ENCODE measurements around the gene ELAVL1.
"Not testable (repeated sequence)": the region's sequence is repeated elsewhere in the genome, so short reads cannot be mapped to it uniquely, and the experiment has no call there.

ELAVL1 gene

DNA sequence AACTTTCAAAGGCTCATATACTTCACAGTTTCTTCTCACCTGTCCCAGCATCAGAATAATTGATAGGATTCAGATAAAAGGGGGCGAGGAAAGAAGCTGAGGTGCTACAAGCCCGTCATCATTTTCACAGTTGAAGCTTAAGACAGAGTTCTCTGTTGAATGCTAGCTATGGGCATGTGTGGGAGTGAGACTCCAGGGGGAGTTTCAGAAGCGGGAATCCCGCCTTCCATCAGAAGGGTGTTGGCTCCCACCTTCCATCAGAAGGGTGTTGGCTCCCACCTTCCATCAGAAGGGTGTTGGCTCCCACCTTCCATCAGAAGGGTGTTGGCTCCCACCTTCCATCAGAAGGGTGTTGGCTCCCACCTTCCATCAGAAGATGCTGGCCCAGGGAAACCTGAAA lies 44.4 kb downstream of the ELAVL1 start:
- H3K4me3 ChIP-seq (ENCODE audit: low read length); H3K4me1 ChIP-seq (ENCODE audit: control insufficient read depth, insufficient read depth, low read length); H3K36me3 ChIP-seq (ENCODE audit: control insufficient read depth, insufficient read depth, low read length); H3K27ac ChIP-seq (ENCODE audit: low read depth, low read length); H3K27me3 ChIP-seq (ENCODE audit: control insufficient read depth, insufficient read depth, low read length); H3K9ac ChIP-seq (ENCODE audit: low read length): not testable (repeated sequence)

DNA sequence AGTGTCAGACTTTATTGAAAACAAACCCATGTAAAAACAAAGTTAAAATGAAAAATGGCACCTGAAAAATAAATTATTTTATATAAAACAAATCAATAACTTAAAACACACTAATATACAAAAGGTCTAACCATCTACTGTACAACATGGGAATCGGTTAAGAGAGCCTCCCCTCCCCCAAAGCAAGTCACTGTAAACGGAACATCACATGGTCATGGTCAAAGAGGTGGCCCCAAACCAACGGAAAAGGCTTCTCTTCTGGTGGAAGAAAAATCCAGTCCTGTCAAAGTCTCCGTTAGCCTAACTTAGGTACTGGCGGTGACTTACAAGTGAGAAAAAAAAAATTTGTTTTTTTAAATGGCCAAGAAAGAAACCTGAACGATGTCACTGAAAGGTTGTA lies 46.2 kb downstream of the ELAVL1 start:
- Histone ChIP-seq H3K27ac (ENCODE audit: low read depth, low read length) (no peak overlapping the region), H3K27me3 (ENCODE audit: control insufficient read depth, insufficient read depth, low read length) (no peaks in the 10 kb centered on the region), H3K9ac (ENCODE audit: low read length) (no peak overlapping the region), H3K36me3 (ENCODE audit: control insufficient read depth, insufficient read depth, low read length) (peaks cover 8% of the 10 kb centered on the region), H3K4me1 (ENCODE audit: control insufficient read depth, insufficient read depth, low read length) (no peaks in the 10 kb centered on the region), H3K4me3 (ENCODE audit: low read length) (no peak overlapping the region)

DNA sequence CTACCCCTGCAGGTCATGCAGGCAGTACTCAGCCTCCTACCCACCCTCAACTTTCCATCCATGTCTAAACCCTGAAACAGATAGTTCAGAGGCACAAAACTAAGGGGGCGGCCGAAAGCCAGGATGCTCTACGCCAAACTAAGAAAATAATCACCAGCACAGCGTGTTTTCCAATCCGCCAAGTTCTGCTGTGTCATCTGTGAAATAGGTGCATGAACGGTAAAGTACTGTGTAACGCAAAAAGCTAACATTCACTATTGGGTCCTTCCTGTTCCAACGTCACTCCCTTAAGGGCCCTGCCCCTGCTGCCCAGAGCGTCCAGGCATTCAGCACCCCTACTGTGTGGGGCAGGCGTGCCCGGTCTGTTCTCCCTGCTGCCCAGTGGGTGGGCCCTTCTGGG lies 49.7 kb downstream of the ELAVL1 start:
- no peaks in the 10 kb centered on the region for H3K4me1 ChIP-seq (ENCODE audit: control insufficient read depth, insufficient read depth, low read length)
- no peak overlapping the region for H3K27ac ChIP-seq (ENCODE audit: low read depth, low read length)
- H3K4me3 ChIP-seq (ENCODE audit: low read length), result no peak overlapping the region
- peaks cover 4% of the 10 kb centered on the region for H3K36me3 ChIP-seq (ENCODE audit: control insufficient read depth, insufficient read depth, low read length)
- H3K27me3 ChIP-seq (ENCODE audit: control insufficient read depth, insufficient read depth, low read length), result no peaks in the 10 kb centered on the region
- no peak overlapping the region for H3K9ac ChIP-seq (ENCODE audit: low read length)

DNA sequence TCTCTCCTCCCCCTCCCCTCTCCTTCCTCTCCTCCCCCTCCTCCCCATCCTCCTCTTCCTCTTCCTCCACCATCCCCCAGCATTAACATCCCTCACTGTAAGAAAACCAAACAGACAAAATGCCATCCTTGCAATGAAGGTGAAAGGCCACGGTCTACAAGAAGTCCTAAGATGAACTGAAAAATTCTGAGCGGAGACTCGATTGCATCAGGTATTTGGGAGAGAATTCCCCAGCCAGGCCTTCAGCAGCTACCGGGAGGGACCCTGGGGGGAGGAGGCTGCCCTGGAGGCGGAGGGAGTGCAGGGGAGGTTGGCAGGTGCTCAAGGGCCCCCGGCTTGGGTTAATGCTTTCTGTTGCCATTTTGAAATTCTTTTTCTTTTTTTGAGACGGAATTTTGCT lies 51.9 kb downstream of the ELAVL1 start:
- Histone ChIP-seq H3K4me3 (ENCODE audit: low read length) (no peak overlapping the region), H3K27ac (ENCODE audit: low read depth, low read length) (no peak overlapping the region), H3K27me3 (ENCODE audit: control insufficient read depth, insufficient read depth, low read length) (no peaks in the 10 kb centered on the region), H3K9ac (ENCODE audit: low read length) (no peak overlapping the region), H3K36me3 (ENCODE audit: control insufficient read depth, insufficient read depth, low read length) (peaks cover 4% of the 10 kb centered on the region), H3K4me1 (ENCODE audit: control insufficient read depth, insufficient read depth, low read length) (no peaks in the 10 kb centered on the region)

DNA sequence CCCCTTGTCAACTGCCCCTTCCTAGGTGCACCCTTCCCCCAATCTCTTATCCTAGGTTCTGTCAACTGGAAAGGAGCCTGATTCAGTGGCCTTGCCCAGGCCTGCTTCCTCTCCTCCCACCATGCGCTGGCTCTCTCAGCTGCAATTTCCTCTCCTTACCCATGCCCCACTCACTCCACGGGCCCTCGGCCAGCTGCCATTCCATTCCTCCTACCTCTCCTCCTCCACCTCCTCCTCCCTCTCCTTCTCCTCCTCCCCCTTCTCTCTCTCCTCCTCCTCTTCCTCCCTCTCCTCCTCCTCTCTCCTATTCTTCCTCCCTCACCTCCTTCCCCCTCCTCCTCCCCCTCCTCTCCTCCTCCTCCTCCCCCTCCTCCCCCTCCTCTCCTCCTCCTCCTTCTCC lies 52.4 kb downstream of the ELAVL1 start:
- H3K4me3 ChIP-seq (ENCODE audit: low read length), result no peak overlapping the region
- no peak overlapping the region for H3K9ac ChIP-seq (ENCODE audit: low read length)
- no peak overlapping the region for H3K27ac ChIP-seq (ENCODE audit: low read depth, low read length)
- H3K4me1 ChIP-seq (ENCODE audit: control insufficient read depth, insufficient read depth, low read length), result no peaks in the 10 kb centered on the region
- H3K27me3 ChIP-seq (ENCODE audit: control insufficient read depth, insufficient read depth, low read length), result no peaks in the 10 kb centered on the region
- H3K36me3 ChIP-seq (ENCODE audit: control insufficient read depth, insufficient read depth, low read length), result peaks cover 2% of the 10 kb centered on the region

DNA sequence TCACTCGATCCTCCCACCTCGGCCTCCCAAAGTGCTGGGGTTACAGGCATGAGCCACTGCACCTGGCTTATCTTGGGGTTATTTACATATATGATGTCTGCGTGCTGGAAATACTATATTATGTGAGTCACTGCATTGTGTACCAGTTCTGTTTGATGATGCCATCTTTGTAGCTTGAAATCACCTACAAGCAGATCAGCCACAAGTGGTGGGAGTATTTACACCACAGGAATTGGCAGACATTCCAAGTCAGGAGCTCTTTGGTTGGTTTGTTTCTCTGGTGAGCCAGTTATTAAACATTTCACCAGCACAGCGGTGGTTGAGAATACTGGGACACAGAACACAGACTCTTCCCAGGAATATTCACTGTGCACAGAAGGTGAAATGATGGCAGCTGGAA lies 57.5 kb downstream of the ELAVL1 start:
- H3K27ac ChIP-seq (ENCODE audit: low read depth, low read length), result no peak overlapping the region
- H3K9ac ChIP-seq (ENCODE audit: low read length), result no peak overlapping the region
- no peaks in the 10 kb centered on the region for H3K36me3 ChIP-seq (ENCODE audit: control insufficient read depth, insufficient read depth, low read length)
- H3K4me3 ChIP-seq (ENCODE audit: low read length), result no peak overlapping the region
- no peaks in the 10 kb centered on the region for H3K4me1 ChIP-seq (ENCODE audit: control insufficient read depth, insufficient read depth, low read length)
- no peaks in the 10 kb centered on the region for H3K27me3 ChIP-seq (ENCODE audit: control insufficient read depth, insufficient read depth, low read length)

DNA sequence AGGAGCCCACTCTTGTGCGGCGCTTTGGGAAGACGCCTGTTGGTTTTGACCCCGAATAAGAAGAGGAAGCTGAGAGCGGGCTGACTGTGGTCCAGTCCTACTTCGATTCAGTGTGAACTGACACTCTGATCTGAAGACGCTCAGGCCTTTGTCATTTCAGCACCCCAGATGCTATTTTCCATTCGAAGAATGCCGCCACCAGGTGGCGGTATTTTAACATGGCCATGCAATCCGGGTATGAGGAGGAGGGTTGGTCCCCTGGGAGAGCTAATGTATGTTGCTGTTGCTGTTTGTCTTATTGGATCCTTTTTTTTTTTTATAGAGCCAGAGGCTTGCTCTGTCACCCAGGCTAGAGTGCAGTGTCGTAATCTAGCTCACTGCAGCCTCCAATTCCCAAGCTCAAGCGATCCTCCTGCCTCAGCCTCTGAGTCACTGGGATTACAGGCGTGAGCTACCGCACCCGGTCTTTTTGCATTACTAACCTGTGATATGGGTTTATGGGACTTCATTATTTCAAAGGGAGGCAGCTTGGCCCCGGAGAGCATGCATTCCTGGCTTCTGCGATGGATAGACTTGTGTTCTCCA lies 61.2 kb downstream of the ELAVL1 start:
- peak overlapping the region; percentile 81 for H3K27ac ChIP-seq (ENCODE audit: low read depth, low read length)
- no peaks in the 10 kb centered on the region for H3K4me1 ChIP-seq (ENCODE audit: control insufficient read depth, insufficient read depth, low read length)
- peak overlapping the region; percentile 56 for H3K9ac ChIP-seq (ENCODE audit: low read length)
- H3K27me3 ChIP-seq (ENCODE audit: control insufficient read depth, insufficient read depth, low read length), result no peaks in the 10 kb centered on the region
- peak overlapping the region; percentile 98 for H3K4me3 ChIP-seq (ENCODE audit: low read length)
- peaks cover 9% of the 10 kb centered on the region for H3K36me3 ChIP-seq (ENCODE audit: control insufficient read depth, insufficient read depth, low read length)

DNA sequence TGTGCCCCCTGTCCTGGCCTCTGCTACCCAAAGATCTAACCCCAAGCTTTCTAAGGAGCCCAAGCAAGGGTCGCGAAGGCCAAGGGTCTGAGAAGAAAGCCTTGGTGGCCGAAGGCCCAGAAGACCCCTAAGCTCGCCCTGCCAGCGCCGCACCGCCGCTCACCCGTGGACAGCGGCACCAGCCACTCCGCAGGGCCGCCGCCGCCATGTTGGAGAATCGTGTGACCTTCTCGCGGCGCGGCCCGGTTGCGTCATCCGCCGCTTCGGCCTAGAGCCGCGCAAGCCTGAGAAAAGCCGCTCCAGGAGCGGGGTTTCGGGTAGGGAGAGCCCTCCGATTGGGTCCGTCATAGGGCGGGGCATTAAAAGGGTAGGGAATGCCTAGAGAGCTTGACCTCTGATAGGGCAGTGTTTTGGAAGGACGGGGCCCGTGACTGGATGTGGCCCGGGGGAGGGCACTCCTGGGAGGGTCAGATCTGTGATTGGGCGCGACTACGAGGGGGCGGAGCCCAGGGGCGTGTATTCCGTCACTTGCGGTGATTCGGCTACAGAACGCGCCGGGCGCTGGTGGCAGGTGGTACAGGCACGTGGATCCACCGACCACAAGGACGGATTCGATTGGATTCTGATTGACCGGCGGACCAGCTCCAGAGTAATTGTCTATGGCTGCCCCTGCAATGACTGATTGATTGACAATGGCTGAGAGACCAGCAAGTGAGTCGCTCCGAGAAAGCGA lies 61.8 kb downstream of the ELAVL1 start, which contains the start of gene TIMM44:
TIMM44 (minus strand) TSS at position 223 of the 733 bp plus-strand sequence; CDS start at position 208, 15 bp downstream.
- Histone ChIP-seq H3K4me3 (ENCODE audit: low read length) (peak within 1 kb of the TSS; percentile 98), H3K4me1 (ENCODE audit: control insufficient read depth, insufficient read depth, low read length) (no peaks in the 10 kb centered on the region), H3K27me3 (ENCODE audit: control insufficient read depth, insufficient read depth, low read length) (no peaks in the 10 kb centered on the region), H3K27ac (ENCODE audit: low read depth, low read length) (peak within 1 kb of the TSS; percentile 84), H3K9ac (ENCODE audit: low read length) (peak within 1 kb of the TSS; percentile 56), H3K36me3 (ENCODE audit: control insufficient read depth, insufficient read depth, low read length) (peaks cover 9% of the 10 kb centered on the region)

DNA sequence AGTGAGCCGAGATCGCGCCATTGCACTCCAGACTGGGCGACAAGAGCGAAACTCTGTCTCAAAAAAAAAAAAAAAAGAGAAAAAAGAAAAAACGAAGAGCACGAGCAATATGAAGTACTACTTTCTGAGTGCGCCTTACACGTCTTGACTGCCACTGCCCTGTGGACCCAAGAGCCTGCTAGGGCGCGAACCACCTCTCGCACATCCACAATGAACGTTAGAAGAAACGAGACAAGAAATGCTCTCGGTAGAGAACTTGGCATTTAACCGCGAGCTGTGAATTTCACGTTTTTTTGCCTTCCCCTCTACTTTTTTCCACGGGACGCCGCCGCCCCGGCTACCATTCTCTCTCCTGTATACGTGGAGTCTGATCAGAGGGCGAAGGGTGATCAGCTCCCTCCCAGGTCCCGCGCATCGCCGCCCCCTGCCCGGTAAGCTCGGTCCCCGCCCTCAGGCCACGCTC lies 62.4 kb downstream of the ELAVL1 start:
- no peaks in the 10 kb centered on the region for H3K27me3 ChIP-seq (ENCODE audit: control insufficient read depth, insufficient read depth, low read length)
- peak overlapping the region; percentile 26 for H3K9ac ChIP-seq (ENCODE audit: low read length)
- H3K4me3 ChIP-seq (ENCODE audit: low read length), result peak overlapping the region; percentile 62
- no peaks in the 10 kb centered on the region for H3K4me1 ChIP-seq (ENCODE audit: control insufficient read depth, insufficient read depth, low read length)
- peak overlapping the region; percentile 84 for H3K27ac ChIP-seq (ENCODE audit: low read depth, low read length)
- peaks cover 10% of the 10 kb centered on the region for H3K36me3 ChIP-seq (ENCODE audit: control insufficient read depth, insufficient read depth, low read length)

DNA sequence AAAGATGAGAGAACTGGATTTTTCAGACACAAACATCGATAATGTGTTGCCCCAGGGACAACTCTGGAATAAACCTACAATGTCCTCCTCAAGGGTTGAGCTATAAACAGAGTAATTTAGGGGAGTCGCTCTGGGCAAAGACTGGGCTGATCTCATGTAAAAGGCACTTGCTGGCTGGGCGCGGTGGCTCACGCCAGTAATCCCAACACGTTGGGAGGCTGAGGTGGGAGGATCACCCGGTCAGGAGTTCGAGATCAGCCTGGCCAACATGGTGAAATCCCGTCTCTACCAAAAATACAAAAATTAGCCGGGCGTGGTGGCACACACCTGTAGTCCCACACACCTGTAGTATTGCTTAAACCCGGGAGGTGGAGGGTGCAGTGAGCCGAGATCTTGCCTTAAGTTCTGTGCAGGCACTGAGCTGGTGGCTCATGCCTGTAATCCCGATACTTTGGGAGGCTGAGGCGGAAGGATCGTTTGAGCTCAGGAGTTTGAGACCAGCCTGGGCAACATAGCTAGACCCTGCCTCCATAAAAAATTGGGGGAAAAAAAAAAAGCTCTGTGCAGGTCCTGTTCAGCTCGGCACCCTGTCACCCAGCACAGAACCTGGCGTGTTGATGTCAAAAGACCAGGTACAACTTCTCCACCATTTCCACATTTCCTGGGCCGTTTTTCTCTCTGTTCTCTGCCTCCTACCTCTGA lies 63.4 kb downstream of the ELAVL1 start:
- H3K27ac ChIP-seq (ENCODE audit: low read depth, low read length), result no peak overlapping the region
- H3K36me3 ChIP-seq (ENCODE audit: control insufficient read depth, insufficient read depth, low read length), result peaks cover 10% of the 10 kb centered on the region
- H3K4me3 ChIP-seq (ENCODE audit: low read length), result peak overlapping the region; percentile 62
- no peaks in the 10 kb centered on the region for H3K27me3 ChIP-seq (ENCODE audit: control insufficient read depth, insufficient read depth, low read length)
- H3K9ac ChIP-seq (ENCODE audit: low read length), result no peak overlapping the region
- H3K4me1 ChIP-seq (ENCODE audit: control insufficient read depth, insufficient read depth, low read length), result no peaks in the 10 kb centered on the region

DNA sequence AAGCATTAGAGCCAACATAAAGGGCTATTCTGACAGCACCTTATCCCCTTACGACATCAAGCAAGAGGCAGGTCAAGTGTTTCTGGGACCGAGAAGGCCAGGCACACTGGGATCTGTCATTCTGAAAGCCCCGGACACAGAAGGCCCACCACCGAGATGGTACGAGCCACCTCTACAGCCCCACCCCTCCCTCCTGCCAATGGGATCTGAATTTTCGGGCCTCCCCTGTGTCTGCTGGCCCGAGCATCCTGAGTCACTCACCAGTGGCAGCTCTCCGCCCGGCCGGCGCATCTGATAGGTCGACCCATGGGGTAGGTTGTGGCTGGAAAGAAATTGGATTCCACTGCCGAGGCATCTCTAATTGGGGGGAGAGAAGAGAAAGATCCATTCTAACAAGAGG lies 64.6 kb downstream of the ELAVL1 start:
- no peak overlapping the region for H3K4me3 ChIP-seq (ENCODE audit: low read length)
- no peaks in the 10 kb centered on the region for H3K27me3 ChIP-seq (ENCODE audit: control insufficient read depth, insufficient read depth, low read length)
- no peak overlapping the region for H3K9ac ChIP-seq (ENCODE audit: low read length)
- no peak overlapping the region for H3K27ac ChIP-seq (ENCODE audit: low read depth, low read length)
- H3K4me1 ChIP-seq (ENCODE audit: control insufficient read depth, insufficient read depth, low read length), result no peaks in the 10 kb centered on the region
- peaks cover 13% of the 10 kb centered on the region for H3K36me3 ChIP-seq (ENCODE audit: control insufficient read depth, insufficient read depth, low read length)

DNA sequence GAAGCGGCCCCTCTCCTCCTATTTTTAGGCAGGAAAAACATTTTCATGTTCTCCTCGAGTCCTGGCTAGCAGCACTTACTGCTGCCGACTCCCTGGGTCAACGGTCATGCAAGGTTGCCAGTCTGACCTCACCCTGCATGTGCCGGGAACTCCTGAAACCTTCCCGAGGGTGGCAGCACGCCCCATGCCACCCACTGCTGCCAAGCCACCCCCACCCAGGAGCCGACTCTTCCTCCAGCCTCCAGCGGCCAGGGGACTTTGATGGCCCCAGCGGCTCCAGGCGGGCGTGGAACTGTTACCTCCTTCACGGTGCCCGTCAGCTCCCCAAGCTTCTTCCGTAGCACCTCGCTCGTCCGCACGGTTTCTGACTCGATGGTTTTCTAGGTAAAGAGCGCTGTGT lies 70.7 kb downstream of the ELAVL1 start:
- Histone ChIP-seq H3K4me1 (ENCODE audit: control insufficient read depth, insufficient read depth, low read length) (peaks cover 18% of the 10 kb centered on the region), H3K4me3 (ENCODE audit: low read length) (no peak overlapping the region), H3K9ac (ENCODE audit: low read length) (no peak overlapping the region), H3K27me3 (ENCODE audit: control insufficient read depth, insufficient read depth, low read length) (no peaks in the 10 kb centered on the region), H3K36me3 (ENCODE audit: control insufficient read depth, insufficient read depth, low read length) (peaks cover 27% of the 10 kb centered on the region), H3K27ac (ENCODE audit: low read depth, low read length) (no peak overlapping the region)
